ENCODE results near the gene CDH16.

CDH16 gene

GRCh38 chr16:66934138-66934838 is 15.6 kb upstream of the CDH16 start, which contains the start of gene CIAO2B:
Gene CIAO2B (minus strand): TSS chr16:66934402. CDS start chr16:66934364, 38 bp downstream.
- H3K4me2 ChIP-seq (ENCODE audit: low read length), result peak within 1 kb of the TSS; percentile 81
- peak within 1 kb of the TSS; percentile 95 for H4K8ac ChIP-seq (ENCODE audit: low read depth, low read length)
- peak within 1 kb of the TSS; percentile 96 for H3K14ac ChIP-seq (ENCODE audit: low read length)
- peak within 1 kb of the TSS; percentile 97 for H3K4me3 ChIP-seq (ENCODE audit: low read depth, low read length)
- H3K27me3 ChIP-seq (ENCODE audit: insufficient read depth, low read length), result no peaks in the 10 kb centered on the region
- peak within 1 kb of the TSS; percentile 62 for H3K23ac ChIP-seq (ENCODE audit: low read length)
- peaks cover 15 to 16% of the 10 kb centered on the region in 2 experiments for H3K4me1 ChIP-seq (ENCODE audit: control insufficient read depth in 1 of 2, insufficient read depth in 2 of 2, low read length in 2 of 2)
- peaks cover 8% of the 10 kb centered on the region for H3K79me1 ChIP-seq (ENCODE audit: low read length)
- H2AFZ ChIP-seq (ENCODE audit: insufficient read depth, low read length, poor library complexity), result peak within 1 kb of the TSS; percentile 98
- peaks cover 16% of the 10 kb centered on the region in 2 experiments for H3K36me3 ChIP-seq (ENCODE audit: control insufficient read depth in 1 of 2, insufficient read depth in 2 of 2, low read length in 2 of 2)
- DNase-seq, result peak; percentile 74 to 90
- H3K27ac ChIP-seq (ENCODE audit: low read depth, low read length), result peak within 1 kb of the TSS; percentile 46
- H2AK5ac ChIP-seq (ENCODE audit: low read length), result peak within 1 kb of the TSS; percentile 96
- WGBS (ENCODE audit: extremely low coverage, insufficient coverage, insufficient read length), result no CpG with 5 or more reads among the region's 76 CpGs
- peak within 1 kb of the TSS; percentile 85 for H3K4ac ChIP-seq (ENCODE audit: low read depth, low read length)
- peak within 1 kb of the TSS; percentile 98 for H3K18ac ChIP-seq (ENCODE audit: low read length)
- peak within 1 kb of the TSS; percentile 91 for H4K12ac ChIP-seq (ENCODE audit: low read depth, low read length)
- peak within 1 kb of the TSS; percentile 91 for H4K91ac ChIP-seq (ENCODE audit: low read depth, low read length)
- H3K79me2 ChIP-seq (ENCODE audit: control insufficient read depth, insufficient read depth, low read length, poor library complexity), result peaks cover 9% of the 10 kb centered on the region
- H2BK120ac ChIP-seq (ENCODE audit: insufficient read depth, low read length, poor library complexity), result peak within 1 kb of the TSS; percentile 74
- H2BK12ac ChIP-seq (ENCODE audit: low read length), result no peak within 1 kb of the TSS
- H3K9ac ChIP-seq (ENCODE audit: low read length), result peak within 1 kb of the TSS; percentile 98
- H3K9me3 ChIP-seq (ENCODE audit: insufficient read depth, low read depth, low read length), result no peaks in the 10 kb centered on the region
- H2BK5ac ChIP-seq (ENCODE audit: low read depth, low read length, poor library complexity), result peak within 1 kb of the TSS; percentile 58

- Histone ChIP-seq H3K27me3 (ENCODE audit: insufficient read depth, low read length) (no peaks in the 10 kb centered on the region), H3K23ac (ENCODE audit: low read length) (no peak overlapping the region), H2AK5ac (ENCODE audit: low read length) (peak overlapping the region; percentile 3), H3K4me3 (ENCODE audit: low read depth, low read length) (peak overlapping the region; percentile 97), H2BK5ac (ENCODE audit: low read depth, low read length, poor library complexity) (no peak overlapping the region), H3K4ac (ENCODE audit: low read depth, low read length) (peak overlapping the region; percentile 85), H3K9me3 (ENCODE audit: insufficient read depth, low read depth, low read length) (no peaks in the 10 kb centered on the region), H3K4me2 (ENCODE audit: low read length) (peak overlapping the region; percentile 81), H3K18ac (ENCODE audit: low read length) (peak overlapping the region; percentile 79), H3K27ac (ENCODE audit: low read depth, low read length) (no peak overlapping the region), H2BK12ac (ENCODE audit: low read length) (no peak overlapping the region), H2AFZ (ENCODE audit: insufficient read depth, low read length, poor library complexity) (peak overlapping the region; percentile 98), H4K91ac (ENCODE audit: low read depth, low read length) (peak overlapping the region; percentile 86), H3K79me1 (ENCODE audit: low read length) (peaks cover 8% of the 10 kb centered on the region), H3K14ac (ENCODE audit: low read length) (peak overlapping the region; percentile 79), H3K9ac (ENCODE audit: low read length) (peak overlapping the region; percentile 89), H3K36me3 (ENCODE audit: control insufficient read depth in 1 of 2, insufficient read depth in 2 of 2, low read length in 2 of 2) (peaks cover 11% of the 10 kb centered on the region in 2 experiments), H3K4me1 (ENCODE audit: control insufficient read depth in 1 of 2, insufficient read depth in 2 of 2, low read length in 2 of 2) (peaks cover 15 to 16% of the 10 kb centered on the region in 2 experiments), H4K12ac (ENCODE audit: low read depth, low read length) (peak overlapping the region; percentile 91), H4K8ac (ENCODE audit: low read depth, low read length) (peak overlapping the region; percentile 95), H2BK120ac (ENCODE audit: insufficient read depth, low read length, poor library complexity) (no peak overlapping the region), H3K79me2 (ENCODE audit: control insufficient read depth, insufficient read depth, low read length, poor library complexity) (peaks cover 9% of the 10 kb centered on the region)
- DNase-seq, result peak; percentile 80
- WGBS (ENCODE audit: extremely low coverage, insufficient coverage, insufficient read length), result no CpG with 5 or more reads among the region's 12 CpGs
These were observed 15.1 kb upstream of the CDH16 start for GRCh38 chr16:66933776-66934137.

GRCh38 chr16:66932076-66932475 is 13.4 kb upstream of the CDH16 start:
- Histone ChIP-seq H4K8ac (ENCODE audit: low read depth, low read length) (no peak overlapping the region), H3K36me3 (ENCODE audit: control insufficient read depth in 1 of 2, insufficient read depth in 2 of 2, low read length in 2 of 2) (peaks cover 10 to 11% of the 10 kb centered on the region in 2 experiments), H3K9me3 (ENCODE audit: insufficient read depth, low read depth, low read length) (no peaks in the 10 kb centered on the region), H2AFZ (ENCODE audit: insufficient read depth, low read length, poor library complexity) (no peak overlapping the region), H3K27ac (ENCODE audit: low read depth, low read length) (no peak overlapping the region), H2BK12ac (ENCODE audit: low read length) (no peak overlapping the region), H3K23ac (ENCODE audit: low read length) (no peak overlapping the region), H3K14ac (ENCODE audit: low read length) (no peak overlapping the region), H3K79me1 (ENCODE audit: low read length) (peaks cover 8% of the 10 kb centered on the region), H3K4me3 (ENCODE audit: low read depth, low read length) (no peak overlapping the region), H3K4me2 (ENCODE audit: low read length) (no peak overlapping the region), H2AK5ac (ENCODE audit: low read length) (no peak overlapping the region), H3K4me1 (ENCODE audit: control insufficient read depth in 1 of 2, insufficient read depth in 2 of 2, low read length in 2 of 2) (peaks cover 18 to 20% of the 10 kb centered on the region in 2 experiments), H4K12ac (ENCODE audit: low read depth, low read length) (no peak overlapping the region), H4K91ac (ENCODE audit: low read depth, low read length) (no peak overlapping the region), H2BK120ac (ENCODE audit: insufficient read depth, low read length, poor library complexity) (no peak overlapping the region), H3K18ac (ENCODE audit: low read length) (no peak overlapping the region), H3K27me3 (ENCODE audit: insufficient read depth, low read length) (no peaks in the 10 kb centered on the region), H3K9ac (ENCODE audit: low read length) (no peak overlapping the region), H2BK5ac (ENCODE audit: low read depth, low read length, poor library complexity) (no peak overlapping the region), H3K79me2 (ENCODE audit: control insufficient read depth, insufficient read depth, low read length, poor library complexity) (peaks cover 9% of the 10 kb centered on the region), H3K4ac (ENCODE audit: low read depth, low read length) (no peak overlapping the region)
- no CpG with 5 or more reads among the region's 4 CpGs for WGBS (ENCODE audit: extremely low coverage, insufficient coverage, insufficient read length)
- DNase-seq, result peak; percentile 66 to 74

- H3K23ac ChIP-seq (ENCODE audit: low read length), result no peak overlapping the region
- H3K4me3 ChIP-seq (ENCODE audit: low read depth, low read length), result no peak overlapping the region
- no peak overlapping the region for H3K9ac ChIP-seq (ENCODE audit: low read length)
- H3K27me3 ChIP-seq (ENCODE audit: insufficient read depth, low read length), result peaks cover 1% of the 10 kb centered on the region
- H3K79me2 ChIP-seq (ENCODE audit: control insufficient read depth, insufficient read depth, low read length, poor library complexity), result peaks cover 9% of the 10 kb centered on the region
- H3K4ac ChIP-seq (ENCODE audit: low read depth, low read length), result no peak overlapping the region
- no peak overlapping the region for H3K14ac ChIP-seq (ENCODE audit: low read length)
- peaks cover 8 to 11% of the 10 kb centered on the region in 2 experiments for H3K36me3 ChIP-seq (ENCODE audit: control insufficient read depth in 1 of 2, insufficient read depth in 2 of 2, low read length in 2 of 2)
- H2BK120ac ChIP-seq (ENCODE audit: insufficient read depth, low read length, poor library complexity), result no peak overlapping the region
- H2AFZ ChIP-seq (ENCODE audit: insufficient read depth, low read length, poor library complexity), result no peak overlapping the region
- H2AK5ac ChIP-seq (ENCODE audit: low read length), result no peak overlapping the region
- no peak for DNase-seq
- H4K12ac ChIP-seq (ENCODE audit: low read depth, low read length), result no peak overlapping the region
- peaks cover 20% of the 10 kb centered on the region in 2 experiments for H3K4me1 ChIP-seq (ENCODE audit: control insufficient read depth in 1 of 2, insufficient read depth in 2 of 2, low read length in 2 of 2)
- no peak overlapping the region for H4K91ac ChIP-seq (ENCODE audit: low read depth, low read length)
- no peak overlapping the region for H2BK5ac ChIP-seq (ENCODE audit: low read depth, low read length, poor library complexity)
- peaks cover 8% of the 10 kb centered on the region for H3K79me1 ChIP-seq (ENCODE audit: low read length)
- H3K27ac ChIP-seq (ENCODE audit: low read depth, low read length), result no peak overlapping the region
- no CpG with 5 or more reads among the region's 2 CpGs for WGBS (ENCODE audit: extremely low coverage, insufficient coverage, insufficient read length)
- no peak overlapping the region for H3K18ac ChIP-seq (ENCODE audit: low read length)
- H2BK12ac ChIP-seq (ENCODE audit: low read length), result no peak overlapping the region
- H3K4me2 ChIP-seq (ENCODE audit: low read length), result no peak overlapping the region
- no peak overlapping the region for H4K8ac ChIP-seq (ENCODE audit: low read depth, low read length)
- H3K9me3 ChIP-seq (ENCODE audit: insufficient read depth, low read depth, low read length), result no peaks in the 10 kb centered on the region
These were observed 13.0 kb upstream of the CDH16 start for GRCh38 chr16:66931665-66932064.

Data from trophoblast cell (in vitro differentiated cells and primary cell).